NCI-H1092 treated with DMSO at 0.1 percent for 48 hours (cell line): ENCODE measurements around the gene VPS35L.
"Not testable (repeated sequence)": the region's sequence is repeated elsewhere in the genome, so short reads cannot be mapped to it uniquely, and the experiment has no call there.

Experiments used
- DNase-seq: peaks from one replicate; lab custom pipeline; 2025; lab: John Stamatoyannopoulos, UW

The VPS35L gene

GRCh38 chr16:19655242-19655777 lies 99.8 kb downstream of the VPS35L start:
- peak; percentile 64 for DNase-seq

- no peak for DNase-seq
These were observed 102.3 kb downstream of the VPS35L start for GRCh38 chr16:19657831-19658230.

- DNase-seq, result no peak
These were observed 104.1 kb downstream of the VPS35L start for GRCh38 chr16:19659554-19659953.

GRCh38 chr16:19660432-19660831 lies 104.9 kb downstream of the VPS35L start:
- no peak for DNase-seq

GRCh38 chr16:19662351-19662750 lies 106.8 kb downstream of the VPS35L start:
- DNase-seq, result no peak

GRCh38 chr16:19664166-19664565 lies 108.7 kb downstream of the VPS35L start:
- DNase-seq, result no peak

- DNase-seq, result not testable (repeated sequence)
These were observed 109.8 kb downstream of the VPS35L start for GRCh38 chr16:19665313-19665712.

GRCh38 chr16:19666477-19666876 lies 111.0 kb downstream of the VPS35L start:
- DNase-seq, result no peak

GRCh38 chr16:19672378-19672777 lies 116.9 kb downstream of the VPS35L start:
- no peak for DNase-seq

- no peak for DNase-seq
These were observed 119.0 kb downstream of the VPS35L start for GRCh38 chr16:19674485-19674884.

- no peak for DNase-seq
These were observed 121.9 kb downstream of the VPS35L start for GRCh38 chr16:19677402-19677801.

GRCh38 chr16:19678804-19679203 lies 123.3 kb downstream of the VPS35L start:
- DNase-seq, result no peak

- not testable (repeated sequence) for DNase-seq
These were observed 123.8 kb downstream of the VPS35L start for GRCh38 chr16:19679281-19679680.

GRCh38 chr16:19680881-19681340 lies 125.4 kb downstream of the VPS35L start:
- DNase-seq, result peak; percentile 36

- no peak for DNase-seq
These were observed 126.1 kb downstream of the VPS35L start for GRCh38 chr16:19681637-19682036.

GRCh38 chr16:19683453-19684236 lies 128.1 kb downstream of the VPS35L start:
- no peak for DNase-seq

GRCh38 chr16:19685176-19685575 lies 129.7 kb downstream of the VPS35L start:
- no peak for DNase-seq

- no peak for DNase-seq
These were observed 131.8 kb downstream of the VPS35L start for GRCh38 chr16:19687279-19687678.

GRCh38 chr16:19688396-19689024 lies 133.0 kb downstream of the VPS35L start:
- DNase-seq, result no peak

- DNase-seq, result no peak
These were observed 133.8 kb downstream of the VPS35L start for GRCh38 chr16:19689342-19689741.

- DNase-seq, result no peak
These were observed 134.7 kb downstream of the VPS35L start for GRCh38 chr16:19690196-19690595.

GRCh38 chr16:19691161-19691711 lies 135.7 kb downstream of the VPS35L start:
- no peak for DNase-seq

- DNase-seq, result no peak
These were observed 139.5 kb downstream of the VPS35L start for GRCh38 chr16:19694989-19695388.
